Fibroblast of skin of left biceps (primary cell): Measurements from ENCODE around the gene FANCC.
A peak's percentile ranks its signal among the peaks of the same experiment; 100 is the strongest.

ENCODE experiments used
- DNase-seq, 2 experiments: peaks; one replicate each; pipeline ENCODE4 v3.0.0-alpha.2; 2013; ENCODE audit warnings: low read depth in 2 of 2

Gene FANCC, protein sequence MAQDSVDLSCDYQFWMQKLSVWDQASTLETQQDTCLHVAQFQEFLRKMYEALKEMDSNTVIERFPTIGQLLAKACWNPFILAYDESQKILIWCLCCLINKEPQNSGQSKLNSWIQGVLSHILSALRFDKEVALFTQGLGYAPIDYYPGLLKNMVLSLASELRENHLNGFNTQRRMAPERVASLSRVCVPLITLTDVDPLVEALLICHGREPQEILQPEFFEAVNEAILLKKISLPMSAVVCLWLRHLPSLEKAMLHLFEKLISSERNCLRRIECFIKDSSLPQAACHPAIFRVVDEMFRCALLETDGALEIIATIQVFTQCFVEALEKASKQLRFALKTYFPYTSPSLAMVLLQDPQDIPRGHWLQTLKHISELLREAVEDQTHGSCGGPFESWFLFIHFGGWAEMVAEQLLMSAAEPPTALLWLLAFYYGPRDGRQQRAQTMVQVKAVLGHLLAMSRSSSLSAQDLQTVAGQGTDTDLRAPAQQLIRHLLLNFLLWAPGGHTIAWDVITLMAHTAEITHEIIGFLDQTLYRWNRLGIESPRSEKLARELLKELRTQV

DNA sequence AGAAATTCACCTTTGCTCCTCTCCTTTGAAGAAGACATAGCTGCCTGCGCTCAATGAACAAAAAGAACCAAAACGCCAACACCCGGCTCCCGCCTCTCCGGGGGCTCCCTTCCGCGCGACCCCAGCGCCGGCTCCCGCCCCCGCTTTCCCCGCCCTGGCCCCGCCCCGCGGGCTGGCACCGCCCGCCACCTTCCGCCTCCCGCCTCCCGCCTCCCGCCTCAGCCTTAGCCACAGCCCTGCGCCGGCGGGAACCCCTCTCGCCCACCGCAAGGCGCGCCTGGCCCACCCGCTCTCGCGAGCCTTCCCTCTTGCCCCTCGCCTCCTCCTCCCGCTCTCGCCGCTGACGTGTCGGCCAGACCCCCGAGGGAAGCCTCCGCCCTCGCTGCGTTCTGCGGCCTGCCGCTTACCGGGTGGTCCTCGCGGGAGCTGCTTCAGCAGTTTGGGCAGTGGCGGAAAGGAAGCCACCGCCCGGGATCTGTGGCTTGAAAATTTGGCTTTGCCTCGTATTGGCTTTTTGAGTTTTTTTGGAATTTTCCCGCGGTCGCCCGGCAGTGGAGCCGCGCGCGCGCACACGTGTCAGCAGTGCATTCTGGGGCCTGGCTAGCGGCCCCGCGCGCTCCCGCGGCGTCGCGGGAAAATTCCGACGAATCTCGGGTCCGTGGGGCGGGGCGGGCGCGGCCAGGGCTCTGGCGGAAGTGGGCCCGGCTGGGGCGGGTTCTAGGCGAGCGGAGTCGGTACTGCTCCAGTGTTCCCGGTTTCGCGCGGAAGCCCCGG lies at the start of gene FANCC:
Gene FANCC, minus strand, starts transcription at position 591 of the 774 bp plus-strand sequence. CDS start 68,418 bp downstream, outside the sequence.
- peak; percentile 79 to 83 for DNase-seq

DNA sequence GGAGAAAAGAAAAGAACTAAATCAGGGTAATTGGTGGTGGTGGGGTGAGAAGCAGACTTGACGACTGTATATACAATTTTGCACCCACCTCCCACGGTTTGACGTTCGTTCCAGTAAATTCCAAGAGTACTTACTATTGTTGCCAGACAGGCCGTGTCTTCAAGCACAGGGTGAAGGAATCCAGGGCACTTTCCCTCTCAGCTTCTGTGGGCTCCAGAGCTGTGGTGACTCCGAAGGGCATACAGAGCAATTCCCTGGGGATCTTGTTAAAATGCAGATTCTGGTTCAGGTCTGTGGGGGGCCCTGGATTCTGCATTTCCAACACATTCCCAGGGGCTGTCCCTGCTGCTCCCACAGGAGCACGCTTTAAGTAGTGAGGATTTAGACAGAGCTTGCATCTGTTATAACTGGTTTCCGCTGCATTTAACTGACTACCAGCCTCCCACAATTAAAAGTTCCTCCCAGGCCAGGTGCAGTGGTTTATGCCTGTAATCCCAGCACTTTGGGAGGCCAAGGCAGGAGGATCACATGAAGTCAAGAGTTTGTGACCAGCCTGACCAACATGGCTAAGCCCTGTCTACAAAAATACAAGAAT lies 49.3 kb upstream of the FANCC start:
- DNase-seq, result no peak

DNA sequence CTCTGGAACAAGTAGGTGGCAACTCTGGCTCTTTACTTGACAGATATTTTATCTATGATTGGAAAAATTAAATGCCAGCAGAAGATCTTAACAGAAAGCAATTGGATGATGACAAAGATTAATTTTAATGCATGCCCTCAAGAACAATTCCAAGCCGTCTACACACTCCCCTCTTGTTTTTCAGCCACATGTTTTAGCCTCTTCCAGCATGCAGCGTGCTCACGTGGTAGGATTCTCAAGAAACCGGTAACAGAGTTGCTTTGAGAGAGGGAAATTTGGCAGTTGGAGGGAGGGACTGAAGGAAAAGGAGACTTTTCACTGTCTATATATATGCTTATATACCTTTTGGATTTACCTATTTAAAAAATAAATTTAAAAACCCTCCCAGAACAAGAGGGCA lies 48.3 kb upstream of the FANCC start:
- no peak for DNase-seq

DNA sequence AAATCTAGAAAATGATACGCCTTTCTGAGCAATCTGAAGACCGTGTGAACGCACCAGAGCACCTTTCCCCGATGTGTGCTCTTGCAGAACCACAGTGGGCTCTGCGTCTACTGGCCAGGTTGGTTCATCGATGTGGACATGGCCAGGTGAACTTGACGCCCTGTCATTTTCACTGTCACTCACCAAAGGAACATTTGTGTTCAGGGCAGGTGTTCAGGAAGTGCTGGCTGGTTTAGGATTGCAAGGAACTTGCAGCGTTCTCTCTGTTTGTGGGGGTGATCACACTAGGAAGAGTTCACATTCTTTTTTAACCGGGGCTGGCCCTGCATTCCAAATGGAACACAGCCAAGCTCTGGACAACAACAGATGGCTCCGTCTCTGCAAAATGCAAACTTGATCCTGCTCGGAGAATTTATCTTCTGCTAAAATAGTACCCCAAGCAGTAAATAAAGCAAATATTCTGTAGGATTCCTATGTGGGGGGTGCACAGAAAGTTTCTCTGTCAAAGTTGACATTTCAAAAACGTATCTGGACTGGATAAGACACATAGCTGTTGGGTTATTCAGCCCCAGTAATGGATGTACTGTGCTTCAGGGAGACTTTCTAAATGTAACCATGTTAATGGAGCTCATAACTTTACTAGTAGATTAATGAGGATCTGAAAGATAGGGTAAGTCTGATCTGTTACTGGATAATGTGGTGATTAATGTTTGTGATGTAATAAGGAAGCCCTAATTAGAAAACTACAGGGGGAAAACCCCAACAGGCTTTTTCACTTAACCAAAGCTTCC lies 45.7 kb upstream of the FANCC start:
- DNase-seq, result peak; percentile 19 to 37

DNA sequence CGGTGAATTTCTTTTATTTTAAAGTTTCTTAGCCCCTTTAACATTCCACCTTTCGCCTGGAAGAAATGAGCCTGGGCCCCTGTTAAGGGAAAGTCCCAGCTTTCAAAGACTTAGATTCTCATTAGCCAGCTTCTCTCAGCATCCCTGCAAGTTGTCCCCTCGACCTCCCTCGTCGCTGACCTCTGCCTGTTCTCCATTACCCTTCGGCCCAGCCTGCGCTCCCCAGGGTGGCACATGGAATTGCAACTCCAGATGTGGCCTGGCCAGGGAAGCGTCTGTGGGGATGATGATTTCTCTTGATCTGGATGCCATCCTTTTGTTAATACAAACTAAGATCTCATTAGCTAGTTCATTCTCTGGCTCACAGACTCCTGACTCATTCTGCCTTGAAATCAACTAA lies 43.4 kb upstream of the FANCC start:
- no peak for DNase-seq

DNA sequence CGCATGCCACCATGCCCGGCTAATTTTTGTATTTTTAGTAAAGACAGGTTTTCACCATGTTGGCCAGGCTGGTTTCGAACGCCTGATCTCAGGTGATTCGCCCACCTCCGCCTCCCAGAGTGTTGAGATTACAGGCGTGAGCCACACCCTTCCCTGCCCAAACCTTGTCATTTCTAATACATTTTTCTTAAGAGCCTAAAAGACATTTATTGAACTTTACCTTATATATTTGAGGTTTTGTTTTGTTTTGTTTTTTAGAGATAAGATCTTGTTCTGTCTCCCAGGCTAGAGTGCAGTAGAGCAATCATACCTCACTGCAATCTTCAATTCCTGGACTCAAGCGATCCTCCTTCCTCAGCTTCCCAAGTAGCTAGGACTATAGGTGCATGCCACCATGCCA lies 39.8 kb upstream of the FANCC start:
- DNase-seq, result no peak

DNA sequence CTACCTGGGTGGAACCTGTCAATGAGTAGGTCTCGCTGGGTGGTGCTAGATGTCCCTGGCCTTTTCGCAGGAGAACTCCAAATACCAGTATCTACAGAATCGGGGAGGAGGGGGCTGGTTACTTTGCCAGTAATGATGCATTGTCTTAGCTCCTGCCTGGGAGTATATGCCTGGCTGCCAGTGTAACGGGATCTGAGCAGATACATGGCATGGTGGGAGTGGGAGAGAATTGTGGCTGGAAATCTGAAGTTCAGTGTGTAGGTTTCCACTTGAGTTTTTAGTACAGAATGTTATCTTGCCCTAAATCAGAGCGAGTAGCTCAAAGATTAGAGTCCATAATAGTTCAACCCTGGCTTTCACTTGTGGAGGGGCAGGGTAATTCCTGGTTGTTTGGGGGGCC lies 38.0 kb upstream of the FANCC start:
- DNase-seq, result no peak

DNA sequence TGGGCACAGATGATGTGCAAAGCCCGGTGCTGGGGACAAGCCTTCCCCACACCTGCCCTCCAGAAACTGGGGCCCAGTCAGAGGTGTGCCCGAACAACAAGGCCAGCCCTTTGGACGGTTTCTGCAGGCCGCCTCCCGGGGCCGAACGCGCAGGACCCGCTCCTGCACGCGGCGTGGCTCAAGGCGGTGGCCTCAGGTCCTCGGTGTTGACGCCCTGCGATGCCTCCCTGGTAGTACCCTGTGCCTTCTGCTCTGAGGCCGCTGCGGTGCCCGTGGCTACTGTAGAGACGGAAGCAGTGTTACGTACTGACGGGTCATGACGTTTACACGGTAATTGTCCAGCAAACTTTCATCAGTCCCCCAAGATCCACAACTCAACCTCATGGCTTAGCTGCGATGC lies 33.5 kb upstream of the FANCC start:
- no peak for DNase-seq

DNA sequence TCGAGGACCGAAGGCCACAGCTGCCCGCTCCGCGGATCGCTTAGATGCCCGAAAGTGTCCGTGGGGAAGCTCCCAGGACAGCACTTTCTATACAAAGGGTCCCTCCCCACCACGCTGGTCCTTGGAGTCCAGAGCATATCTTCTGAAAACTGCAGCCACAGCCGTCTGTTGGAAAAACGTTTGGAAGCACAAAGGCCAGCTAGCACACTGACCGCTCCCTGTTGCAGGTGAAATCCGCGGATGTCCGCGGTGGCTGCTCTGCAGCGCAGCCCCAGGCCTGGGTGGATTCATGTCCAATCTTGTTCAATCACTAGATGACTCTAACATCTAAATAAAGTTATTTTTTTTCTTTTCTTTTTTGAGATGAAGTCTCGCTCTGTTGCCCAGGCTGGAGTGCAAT lies 32.8 kb upstream of the FANCC start:
- no peak for DNase-seq

DNA sequence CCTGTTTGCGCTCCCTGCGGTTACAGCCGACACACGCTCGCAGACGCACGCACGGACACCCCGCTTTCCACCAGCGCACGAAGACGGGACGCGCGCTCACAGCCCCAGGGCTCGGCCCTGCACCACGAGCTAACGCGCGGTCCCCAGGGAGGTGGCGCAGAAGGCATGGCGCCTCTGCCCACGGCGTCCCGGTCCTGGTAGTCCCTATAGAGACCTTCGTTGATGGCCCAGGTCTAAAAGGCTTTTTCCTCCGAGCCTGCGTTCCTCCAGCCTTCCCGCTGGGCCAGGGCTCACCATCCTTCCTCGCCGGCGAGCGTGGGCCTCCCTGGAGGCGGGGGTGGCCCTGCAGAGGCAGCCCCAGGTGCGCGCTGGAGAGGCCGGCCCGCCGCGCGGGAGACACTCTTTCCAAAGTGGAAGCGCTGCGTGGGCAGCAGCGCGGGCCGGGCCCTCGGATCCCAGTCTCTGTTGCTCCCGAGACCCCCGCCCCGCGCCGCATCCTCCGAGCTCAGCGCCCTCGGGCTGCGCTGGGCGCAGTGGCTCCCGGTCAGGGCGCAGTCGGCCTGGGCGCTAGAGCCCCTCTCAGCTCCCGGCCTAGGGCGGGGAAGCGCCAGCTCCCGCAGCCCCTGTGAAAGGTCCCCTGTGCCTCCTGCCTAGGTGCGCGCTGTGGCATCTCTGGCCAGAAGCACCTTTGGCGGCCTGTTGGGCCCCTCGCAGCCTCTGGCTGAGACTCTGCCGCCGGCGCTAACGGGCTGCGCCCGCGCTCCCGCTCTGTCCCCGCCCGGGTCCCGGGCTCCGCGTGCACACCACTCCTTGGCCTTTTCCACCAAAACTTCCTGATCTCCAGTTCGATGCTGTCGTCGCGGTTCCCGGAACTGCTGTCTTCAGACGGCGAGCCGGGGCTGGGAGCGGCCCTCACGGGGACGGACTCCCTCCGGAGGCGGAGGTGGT lies 31.9 kb upstream of the FANCC start:
- no peak for DNase-seq

DNA sequence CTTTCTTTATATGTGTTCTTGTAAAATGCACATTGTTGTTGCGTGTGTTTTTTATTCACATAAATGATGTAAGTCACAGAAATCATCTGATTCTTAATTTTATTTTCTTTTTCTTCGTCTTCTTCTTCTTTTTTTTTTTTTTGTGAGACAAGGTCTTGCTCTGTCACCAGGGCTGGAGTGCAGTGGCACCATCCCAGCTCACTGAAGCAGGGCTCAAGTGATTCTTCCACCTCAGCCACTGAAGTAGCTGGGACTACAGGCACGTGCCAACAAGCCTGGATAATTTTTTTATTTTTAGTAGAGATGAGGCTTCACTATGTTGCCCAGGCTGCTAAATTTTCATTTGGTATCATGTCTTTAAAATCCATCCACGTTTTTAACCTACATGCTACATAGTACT lies 28.5 kb upstream of the FANCC start:
- DNase-seq, result no peak

DNA sequence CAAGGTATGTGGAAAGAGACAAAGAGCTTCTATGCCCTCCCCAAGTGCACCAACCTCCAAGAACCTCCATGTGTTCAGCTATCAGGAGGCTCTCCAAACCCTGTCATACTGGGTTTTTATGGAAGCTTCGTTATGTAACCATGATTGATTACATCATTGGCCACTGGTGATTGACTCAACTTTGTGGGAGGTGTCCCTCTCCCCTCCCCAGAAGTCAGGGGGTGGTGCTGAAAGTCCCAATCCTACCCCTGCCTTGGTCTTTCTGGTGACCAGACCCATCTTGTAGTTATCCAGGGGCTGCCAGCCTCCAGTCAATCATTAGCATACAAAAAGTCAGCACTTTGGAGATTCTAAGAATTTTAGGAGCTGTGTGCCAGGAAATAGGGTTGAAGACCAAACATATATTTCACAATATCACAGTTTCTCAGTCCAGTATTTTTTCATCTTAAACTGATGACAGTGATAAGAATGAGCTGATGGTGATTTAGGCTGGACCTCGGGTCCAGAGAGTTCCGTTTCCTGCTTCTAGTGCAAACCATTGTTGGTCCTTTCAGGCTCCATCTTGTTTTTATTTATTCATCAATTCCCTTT lies 27.3 kb upstream of the FANCC start:
- DNase-seq, result no peak

DNA sequence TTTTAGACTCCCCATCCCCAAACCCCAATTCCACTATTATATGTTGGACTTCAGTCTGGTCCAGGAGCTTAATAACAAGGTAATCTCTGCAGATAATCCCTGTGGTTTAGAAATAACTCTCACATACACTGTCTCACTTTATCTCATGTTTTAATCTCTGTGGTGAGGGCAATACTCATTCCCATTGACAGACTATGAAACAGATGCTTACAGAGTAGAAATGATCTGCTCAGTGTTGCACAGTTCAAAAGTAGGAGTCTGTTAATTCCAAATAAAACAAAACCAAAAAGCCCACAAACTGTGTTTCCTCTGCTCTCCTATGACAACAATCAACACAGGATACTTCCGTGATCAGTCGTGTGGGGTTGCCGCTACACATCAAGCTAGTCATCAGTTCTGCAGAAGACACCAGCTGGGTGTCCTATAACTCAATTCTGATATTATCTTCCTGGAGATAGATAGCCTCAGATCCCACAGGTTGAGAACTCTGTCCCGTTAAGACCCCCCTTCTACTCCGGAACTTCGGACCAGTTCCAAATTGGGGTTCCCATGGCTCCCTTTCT lies 26.3 kb upstream of the FANCC start:
- no peak for DNase-seq

DNA sequence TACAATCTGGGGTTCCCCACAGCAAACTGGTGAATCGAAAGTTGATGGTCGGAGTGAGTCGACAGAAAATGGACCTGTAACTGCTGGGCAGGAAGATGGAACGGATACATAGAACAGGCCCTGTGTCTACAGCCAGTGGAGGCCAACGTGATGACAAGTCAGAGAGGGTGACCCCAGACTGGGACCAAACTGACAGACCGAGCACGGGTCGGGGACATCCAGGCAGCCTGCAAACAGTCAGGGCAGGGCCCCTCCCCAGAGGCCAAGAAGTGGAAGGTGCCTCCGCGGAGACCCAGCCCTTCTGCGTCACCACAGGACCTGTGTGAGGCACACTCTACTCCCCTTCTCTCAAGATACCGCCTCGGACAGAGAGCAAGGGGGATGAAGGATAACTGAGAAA lies 25.1 kb upstream of the FANCC start:
- DNase-seq, result no peak

DNA sequence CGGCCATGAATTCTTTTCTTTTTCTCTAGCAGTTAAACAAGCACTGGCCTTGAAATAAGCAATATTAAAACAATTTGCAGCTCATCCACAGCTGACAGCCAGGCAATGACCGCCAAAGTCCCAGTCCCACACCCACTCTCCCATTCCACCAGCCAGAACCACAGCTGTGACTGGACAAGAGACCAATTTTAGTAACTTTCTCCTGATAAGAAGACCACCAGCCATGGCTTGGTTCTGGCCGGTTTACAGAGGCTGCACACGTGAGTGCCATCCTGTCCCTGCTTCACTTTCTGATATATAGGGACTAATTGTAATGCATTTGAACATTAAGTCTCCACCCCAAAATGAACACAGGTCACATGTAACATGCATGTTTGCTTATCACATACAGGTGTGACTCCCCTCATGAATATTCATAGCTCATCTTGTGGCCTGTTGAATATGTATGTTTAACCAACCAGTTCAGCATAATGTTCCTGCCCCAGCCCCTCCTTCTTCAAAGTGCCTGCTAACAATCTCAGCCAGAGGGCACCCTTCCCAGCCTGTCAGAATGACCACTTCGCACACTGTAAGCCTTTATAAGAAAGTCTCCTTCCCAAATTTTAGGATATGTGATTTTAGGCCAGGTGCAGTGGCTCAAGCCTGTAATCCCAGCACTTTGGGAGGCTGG lies 23.9 kb upstream of the FANCC start:
- no peak for DNase-seq

DNA sequence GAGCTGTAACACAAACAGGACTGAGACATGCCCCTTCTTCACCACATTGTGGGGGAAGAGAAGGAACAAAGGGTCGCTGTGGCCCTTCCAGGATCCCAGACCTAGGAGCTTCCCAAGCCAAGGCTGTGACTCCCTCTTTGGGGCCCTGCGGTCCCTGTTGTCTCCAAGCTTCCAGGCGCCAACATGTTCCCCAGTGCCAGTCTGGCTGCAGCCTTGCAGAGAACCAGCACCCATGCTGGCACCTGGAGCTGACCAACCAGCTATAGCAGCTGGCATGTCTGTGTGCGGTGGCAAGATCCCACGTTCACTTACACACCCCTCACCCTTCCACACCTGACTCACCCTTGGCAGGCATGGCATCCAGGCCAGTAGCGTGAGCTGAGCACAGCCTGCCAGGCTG lies 20.7 kb upstream of the FANCC start:
- no peak for DNase-seq

DNA sequence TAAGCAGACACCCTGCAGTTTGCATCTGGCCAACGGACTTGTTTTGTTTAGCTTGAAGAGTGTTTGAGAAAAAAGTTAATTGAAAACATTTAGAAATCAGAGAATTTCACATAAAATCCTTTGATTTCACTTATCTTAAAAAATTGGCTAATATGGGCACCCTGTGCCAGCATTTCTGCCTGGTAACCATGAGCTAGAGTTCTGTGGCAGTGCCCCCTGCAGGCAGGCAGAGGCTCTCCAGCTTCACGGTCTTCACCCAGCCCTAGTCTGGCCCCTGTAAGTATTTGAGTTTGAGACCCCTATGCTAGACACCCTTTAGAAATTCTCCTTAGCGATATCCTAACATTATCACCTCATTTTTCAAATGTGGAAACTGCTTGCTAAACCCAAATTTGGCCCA lies 18.8 kb upstream of the FANCC start:
- DNase-seq, result no peak

DNA sequence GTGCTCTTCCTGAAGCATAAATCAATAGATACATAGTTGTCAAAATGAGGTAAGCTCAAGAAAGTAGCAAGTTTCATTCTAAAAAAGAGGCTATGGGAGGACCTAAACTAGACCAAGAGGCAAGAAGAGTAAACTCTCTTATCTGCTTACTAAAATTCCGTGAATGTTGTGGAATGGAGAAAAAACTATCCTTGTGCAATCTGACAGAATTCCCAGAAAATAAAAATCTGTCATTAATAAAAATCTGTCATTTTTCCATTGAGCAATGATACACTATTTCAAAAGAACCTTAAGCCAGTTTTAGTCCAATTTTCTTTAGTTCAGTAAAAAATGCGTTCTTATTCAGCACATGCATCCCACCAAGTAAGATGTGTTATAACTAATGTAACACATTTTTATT lies 15.9 kb upstream of the FANCC start:
- peak in 1 of 2 experiments; percentile 38 for DNase-seq

DNA sequence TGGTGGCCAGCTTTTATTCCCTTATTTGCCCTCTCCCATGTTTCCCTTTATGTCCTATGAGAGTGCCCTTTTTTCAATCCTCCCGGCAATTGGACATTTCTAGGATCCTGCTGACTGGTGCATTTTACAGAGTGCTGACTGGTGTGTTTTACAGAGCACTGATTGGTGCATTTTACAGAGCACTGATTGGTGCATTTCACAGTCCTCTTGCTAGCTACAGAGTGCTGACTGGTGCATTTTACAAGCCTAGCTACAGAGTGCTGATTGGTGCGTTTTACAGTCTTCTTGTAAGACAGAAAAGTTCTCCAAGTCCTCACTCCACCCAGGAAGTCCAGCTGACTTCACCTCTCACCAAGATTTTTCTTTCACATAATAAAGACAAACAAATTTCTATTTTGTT lies 15.4 kb upstream of the FANCC start:
- no peak for DNase-seq
